H9 (cell line): ENCODE results near the gene ING2. TPM values are rescaled to one million over a fixed set of nuclear protein-coding genes. Genes with fewer than 3 reads are reported as not detected.

Source experiments
- DNase-seq: peaks from one replicate; pipeline ENCODE4 v3.0.0-alpha.2; 2017
- H2AFZ ChIP-seq: one replicate; pipeline ENCODE4 v1.6.1; 2013; ENCODE audit warnings: mild to moderate bottlenecking, low read length, control low read depth, moderate library complexity
- H2AK5ac ChIP-seq: 2 replicates; pipeline ENCODE4 v1.6.1; 2013; ENCODE audit warnings: low read length, control low read depth, mixed read lengths; ENCODE audit not compliant: insufficient read length
- H2BK120ac ChIP-seq: one replicate; pipeline ENCODE4 v1.6.1; 2013; ENCODE audit warnings: low read depth, mild to moderate bottlenecking, low read length, control low read depth, inconsistent platforms; ENCODE audit not compliant: poor library complexity, severe bottlenecking
- H2BK12ac ChIP-seq: 2 replicates; pipeline ENCODE4 v1.6.1; 2013; ENCODE audit warnings: low read length, control low read depth, mixed read lengths, low read depth; ENCODE audit not compliant: insufficient read length
- H2BK15ac ChIP-seq: 2 replicates; pipeline ENCODE4 v1.6.1; 2013; ENCODE audit warnings: low read depth, low read length, control low read depth
- H2BK20ac ChIP-seq: one replicate; pipeline ENCODE4 v1.6.1; 2013; ENCODE audit warnings: low read depth, mild to moderate bottlenecking, low read length, control low read depth, inconsistent platforms; ENCODE audit not compliant: poor library complexity, severe bottlenecking
- H2BK5ac ChIP-seq: 2 replicates; pipeline ENCODE4 v1.6.1; 2013; ENCODE audit warnings: low read length, control low read depth, mixed read lengths; ENCODE audit not compliant: insufficient read length
- H3K14ac ChIP-seq: 2 replicates; pipeline ENCODE4 v1.6.1; 2013; ENCODE audit warnings: low read length, control low read depth; ENCODE audit not compliant: insufficient read depth
- H3K18ac ChIP-seq: 2 replicates; pipeline ENCODE4 v1.6.1; 2013; ENCODE audit warnings: low read depth, mild to moderate bottlenecking, mixed read lengths, low read length, control low read depth; ENCODE audit not compliant: insufficient read length
- H3K23ac ChIP-seq: 2 replicates; pipeline ENCODE4 v1.6.1; 2013; ENCODE audit warnings: low read length, control low read depth, mixed read lengths, low read depth; ENCODE audit not compliant: insufficient read length
- H3K23me2 ChIP-seq: 2 replicates; pipeline ENCODE4 v1.6.1; 2013; ENCODE audit warnings: low read depth, mild to moderate bottlenecking, mixed read lengths, low read length, control low read depth; ENCODE audit not compliant: insufficient read length, poor library complexity, severe bottlenecking
- H3K27ac ChIP-seq: 2 replicates; pipeline ENCODE4 v1.5.1; 2013; ENCODE audit warnings: low read length, control low read depth, mixed read lengths, low read depth; ENCODE audit not compliant: insufficient read length
- H3K27me3 ChIP-seq: 2 replicates; pipeline ENCODE4 v1.6.1; 2013; ENCODE audit warnings: low read length, control low read depth, inconsistent platforms; ENCODE audit not compliant: insufficient read depth
- H3K4ac ChIP-seq: 2 replicates; pipeline ENCODE4 v1.6.1; 2013; ENCODE audit warnings: low read depth, mild to moderate bottlenecking, control low read depth, inconsistent platforms, low read length, moderate library complexity
- H3K4me1 ChIP-seq: 2 replicates; pipeline ENCODE4 v1.6.1; 2013; ENCODE audit warnings: low read length, control low read depth, inconsistent platforms; ENCODE audit not compliant: insufficient read depth
- H3K4me2 ChIP-seq: 2 replicates; pipeline ENCODE4 v1.6.1; 2013; ENCODE audit warnings: low read length, control low read depth, mixed read lengths; ENCODE audit not compliant: insufficient read length, insufficient read depth
- H3K56ac ChIP-seq: 2 replicates; pipeline ENCODE4 v1.6.1; 2013; ENCODE audit warnings: low read depth, mild to moderate bottlenecking, mixed read lengths, low read length, control low read depth; ENCODE audit not compliant: insufficient read length
- H3K79me1 ChIP-seq: 2 replicates; pipeline ENCODE4 v1.6.1; 2013; ENCODE audit warnings: low read depth, mild to moderate bottlenecking, moderate library complexity, low read length, control low read depth, inconsistent platforms; ENCODE audit not compliant: insufficient read depth, poor library complexity, severe bottlenecking
- H3K79me2 ChIP-seq: 2 replicates; pipeline ENCODE4 v1.6.1; 2013; ENCODE audit warnings: low read length, control low read depth, inconsistent platforms; ENCODE audit not compliant: insufficient read depth
- H3K9ac ChIP-seq: 2 replicates; pipeline ENCODE4 v1.6.1; 2013; ENCODE audit warnings: low read length, control low read depth, mixed read lengths; ENCODE audit not compliant: insufficient read length; ENCODE audit errors: extremely low read depth
- H3K9me3 ChIP-seq: one replicate; pipeline ENCODE4 v1.6.1; 2013; ENCODE audit warnings: low read depth, low read length, inconsistent platforms; ENCODE audit not compliant: control insufficient read depth
- H3T11ph ChIP-seq: one replicate; pipeline ENCODE4 v1.6.1; 2013; ENCODE audit warnings: mild to moderate bottlenecking, low read length, control low read depth, inconsistent platforms
- H4K20me1 ChIP-seq: one replicate; pipeline ENCODE4 v1.6.1; 2013; ENCODE audit not compliant: control insufficient read depth, insufficient read length, insufficient read depth
- H4K5ac ChIP-seq: 2 replicates; pipeline ENCODE4 v1.6.1; 2013; ENCODE audit warnings: low read depth, mild to moderate bottlenecking, mixed read lengths, low read length, control low read depth; ENCODE audit not compliant: insufficient read length
- H4K8ac ChIP-seq: replicated peaks from 2 replicates; pipeline ENCODE4 v1.6.1; 2013; ENCODE audit warnings: low read length, control low read depth, mixed read lengths, low read depth; ENCODE audit not compliant: insufficient read length
- H4K91ac ChIP-seq: 2 replicates; pipeline ENCODE4 v1.6.1; 2013; ENCODE audit warnings: low read depth, mild to moderate bottlenecking, moderate library complexity, mixed read lengths, low read length, control low read depth; ENCODE audit not compliant: insufficient read length
- H3K27ac Mint-ChIP-seq, 3 experiments: 2 replicates in 2 of 3; 3 replicates in 1 of 3; pipeline ENCODE4 v1.8.0; 2020 to 2021; ENCODE audit warnings: mixed read lengths in 3 of 3, mild to moderate bottlenecking in 1 of 3, moderate library complexity in 1 of 3
- H3K27me3 Mint-ChIP-seq: 2 replicates; pipeline ENCODE4 v1.8.0; 2021; ENCODE audit warnings: low read depth, mild to moderate bottlenecking, moderate library complexity, mixed read lengths
- H3K36me3 Mint-ChIP-seq, 3 experiments: 2 replicates in 2 of 3; 3 replicates in 1 of 3; pipeline ENCODE4 v1.8.0; 2020 to 2021; ENCODE audit warnings: low read depth in 3 of 3, mixed read lengths in 3 of 3; ENCODE audit not compliant: insufficient read depth in 1 of 3
- H3K4me1 Mint-ChIP-seq, 2 experiments: 2 replicates each; pipeline ENCODE4 v1.8.0; 2020; ENCODE audit warnings: mixed read lengths in 2 of 2
- H3K4me3 Mint-ChIP-seq, 2 experiments: 2 replicates in 1 of 2; 3 replicates in 1 of 2; pipeline ENCODE4 v1.8.0; 2020 to 2021; ENCODE audit warnings: mild to moderate bottlenecking in 2 of 2, mixed read lengths in 2 of 2, moderate library complexity in 1 of 2
- H3K9me3 Mint-ChIP-seq, 2 experiments: 2 replicates in 1 of 2; 3 replicates in 1 of 2; pipeline ENCODE4 v1.8.0; 2020; ENCODE audit warnings: mild to moderate bottlenecking in 2 of 2, mixed read lengths in 2 of 2, moderate library complexity in 1 of 2
- CTCF ChIP-seq: fragments of 200-600 bp; sonication (generic); conservative IDR thresholded peaks from 3 replicates; pipeline ENCODE4 v1.8.0; 2021; ENCODE audit warnings: antibody characterized with exemption, mild to moderate bottlenecking
- WGBS: extraction: QIAGEN DNeasy Blood & Tissue Kit; methylation state at CpG from one replicate; pipeline ENCODE4 v1.1.7; 2013; ENCODE audit warnings: missing lambda C conversion rate, low lambda C conversion rate, mixed read lengths; ENCODE audit not compliant: insufficient read length; ENCODE audit errors: extremely low coverage; 5-methylcytosine and 5-hydroxymethylcytosine counted together
- long read RNA-seq: library from polyadenylated mRNA; unstranded; transcript quantifications from one replicate; pipeline ENCODE4 v2.0.0, GENCODE V29; 2020
- total RNA-seq: library from RNA; stranded (reverse); gene quantifications from 2 replicates; pipeline ENCODE4 v1.2.1, GENCODE V29; 2021

The ING2 gene, protein sequence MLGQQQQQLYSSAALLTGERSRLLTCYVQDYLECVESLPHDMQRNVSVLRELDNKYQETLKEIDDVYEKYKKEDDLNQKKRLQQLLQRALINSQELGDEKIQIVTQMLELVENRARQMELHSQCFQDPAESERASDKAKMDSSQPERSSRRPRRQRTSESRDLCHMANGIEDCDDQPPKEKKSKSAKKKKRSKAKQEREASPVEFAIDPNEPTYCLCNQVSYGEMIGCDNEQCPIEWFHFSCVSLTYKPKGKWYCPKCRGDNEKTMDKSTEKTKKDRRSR
- 16.9 and 18.6 TPM in 2 replicates for total RNA-seq
- long read RNA-seq, transcript ING2-201 (2 exons, 1,189 nt): major isoform, 12 of 22 reads
- long read RNA-seq, transcript ING2-202 (2 exons, 599 nt): minor isoform, 9 of 22 reads
- long read RNA-seq, partial matches to known transcripts: 0 of 22 reads
- long read RNA-seq, other reads (novel, unspliced or antisense): 1 of 22 reads

- no peaks in the 10 kb centered on the region; the same call in 1 of the 2 replicates for H3K4me1 ChIP-seq
- H3K56ac ChIP-seq: no peak within 1 kb of the TSS
- H2BK5ac ChIP-seq: no peak within 1 kb of the TSS
- no peaks in the 10 kb centered on the region for H3K27me3 ChIP-seq
- Mint-ChIP-seq H3K4me3 (peak within 1 kb of the TSS; percentile 94 to 95), H3K4me1 (peaks cover 13 to 18% of the 10 kb centered on the region in 2 experiments), H3K36me3 (peaks cover 0 to 1% (median 1%) of the 10 kb centered on the region in 3 experiments; a peak in 4 of 7 replicates), H3K9me3 (no peaks in the 10 kb centered on the region), H3K27ac (peak within 1 kb of the TSS; percentile 84 to 99 (median 99); a peak in 5 of 7 replicates), H3K27me3 (no peaks in the 10 kb centered on the region)
- no peak within 1 kb of the TSS for H2AFZ ChIP-seq
- TF ChIP-seq CTCF: no peak
- H4K91ac ChIP-seq: no peak within 1 kb of the TSS
- H4K8ac ChIP-seq: no peak within 1 kb of the TSS
- H3T11ph ChIP-seq: no peak within 1 kb of the TSS
- no peak within 1 kb of the TSS for H2AK5ac ChIP-seq
- H3K14ac ChIP-seq: peak within 1 kb of the TSS; percentile 81
- peak within 1 kb of the TSS; percentile 72 for H3K18ac ChIP-seq
- H3K79me2 ChIP-seq: peaks cover 5% of the 10 kb centered on the region; the same call in 1 of the 2 replicates
- no peak within 1 kb of the TSS for H3K23ac ChIP-seq
- DNase-seq: no peak
- H3K9me3 ChIP-seq: no peaks in the 10 kb centered on the region
- H4K5ac ChIP-seq: no peak within 1 kb of the TSS
- H3K79me1 ChIP-seq: no peaks in the 10 kb centered on the region
- H2BK120ac ChIP-seq: no peak within 1 kb of the TSS
- peak within 1 kb of the TSS; percentile 6 for H3K27ac ChIP-seq
- H2BK15ac ChIP-seq: no peak within 1 kb of the TSS
- H3K9ac ChIP-seq: peak within 1 kb of the TSS; percentile 60
- no peak within 1 kb of the TSS for H3K4ac ChIP-seq
- H2BK12ac ChIP-seq: no peak within 1 kb of the TSS
- H4K20me1 ChIP-seq: no peaks in the 10 kb centered on the region
- H3K4me2 ChIP-seq: peak within 1 kb of the TSS; percentile 95
- no CpG with 5 or more reads among the region's 68 CpGs for WGBS
- H2BK20ac ChIP-seq: no peak within 1 kb of the TSS
- peaks cover 9% of the 10 kb centered on the region for H3K23me2 ChIP-seq
Observed at GRCh38 chr4:183504930-183505610, at the start of gene ING2. Gene ING2 (plus strand): TSS chr4:183505058. CDS start chr4:183505196, 138 bp downstream.
